ENCODE data around the gene EYS. TPM values are rescaled to one million over a fixed set of nuclear protein-coding genes. Genes with fewer than 3 reads are reported as not detected.

Gene EYS
- total RNA-seq, 2 experiments from 2014 or later, result not detected

DNA sequence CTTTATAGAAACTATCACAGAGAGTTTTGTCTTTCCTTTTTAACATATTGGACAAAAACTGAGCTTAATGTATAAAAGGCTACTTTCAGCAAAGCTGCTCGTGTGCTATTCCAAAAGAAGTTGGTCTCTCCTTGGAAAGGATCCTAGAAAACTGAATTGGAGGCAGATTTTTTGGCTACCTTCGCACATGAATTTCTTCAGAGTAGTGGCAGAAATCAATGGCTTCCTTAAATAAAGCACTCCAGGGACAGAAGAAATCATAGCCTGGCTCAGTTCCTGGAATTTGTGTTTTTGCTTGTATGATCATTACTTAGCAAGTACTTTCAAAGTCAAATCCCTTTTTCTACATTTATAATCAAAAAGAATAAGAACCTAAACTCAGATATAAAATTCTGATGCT is 1291.1 kb downstream of the EYS start:
- Mint-ChIP-seq H3K4me3 (no peak overlapping the region), H3K9me3 (peaks cover 13% of the 10 kb centered on the region), H3K36me3 (ENCODE audit: low read depth) (no peaks in the 10 kb centered on the region), H3K27me3 (no peaks in the 10 kb centered on the region), H3K4me1 (ENCODE audit: low read depth) (no peaks in the 10 kb centered on the region), H3K27ac (no peak overlapping the region)
- ChIA-PET CTCF (no interaction called here), POLR2A (no interaction called here)
- no peaks in the 10 kb centered on the region for H3K27me3 ChIP-seq (ENCODE audit: control insufficient read depth in 1 of 2, insufficient read depth in 2 of 2, low read length in 2 of 2)
- no peaks in the 10 kb centered on the region for H3K4me1 ChIP-seq (ENCODE audit: insufficient read depth, low read length)
- H3K4me3 ChIP-seq (ENCODE audit: low read length), result no peak overlapping the region
- TF ChIP-seq, protein P1, sequence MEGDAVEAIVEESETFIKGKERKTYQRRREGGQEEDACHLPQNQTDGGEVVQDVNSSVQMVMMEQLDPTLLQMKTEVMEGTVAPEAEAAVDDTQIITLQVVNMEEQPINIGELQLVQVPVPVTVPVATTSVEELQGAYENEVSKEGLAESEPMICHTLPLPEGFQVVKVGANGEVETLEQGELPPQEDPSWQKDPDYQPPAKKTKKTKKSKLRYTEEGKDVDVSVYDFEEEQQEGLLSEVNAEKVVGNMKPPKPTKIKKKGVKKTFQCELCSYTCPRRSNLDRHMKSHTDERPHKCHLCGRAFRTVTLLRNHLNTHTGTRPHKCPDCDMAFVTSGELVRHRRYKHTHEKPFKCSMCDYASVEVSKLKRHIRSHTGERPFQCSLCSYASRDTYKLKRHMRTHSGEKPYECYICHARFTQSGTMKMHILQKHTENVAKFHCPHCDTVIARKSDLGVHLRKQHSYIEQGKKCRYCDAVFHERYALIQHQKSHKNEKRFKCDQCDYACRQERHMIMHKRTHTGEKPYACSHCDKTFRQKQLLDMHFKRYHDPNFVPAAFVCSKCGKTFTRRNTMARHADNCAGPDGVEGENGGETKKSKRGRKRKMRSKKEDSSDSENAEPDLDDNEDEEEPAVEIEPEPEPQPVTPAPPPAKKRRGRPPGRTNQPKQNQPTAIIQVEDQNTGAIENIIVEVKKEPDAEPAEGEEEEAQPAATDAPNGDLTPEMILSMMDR (IDR thresholded peaks at IDR 0.05), result no peak
- H3K9me3 ChIP-seq (ENCODE audit: control insufficient read depth in 1 of 2, insufficient read depth in 1 of 2, low read length in 2 of 2), result peaks cover 0 to 8% of the 10 kb centered on the region in 2 experiments
- no peaks in the 10 kb centered on the region for H3K36me3 ChIP-seq (ENCODE audit: insufficient read depth, low read length)
- H3K27ac ChIP-seq (ENCODE audit: low read depth in 1 of 2, low read length in 2 of 2), result no peak overlapping the region
- no peak for ATAC-seq (ENCODE audit: poor library complexity)
- intact Hi-C loops (cut with DNase I, micrococcal nuclease), result no loop called here
- DNase-seq, result no peak

DNA sequence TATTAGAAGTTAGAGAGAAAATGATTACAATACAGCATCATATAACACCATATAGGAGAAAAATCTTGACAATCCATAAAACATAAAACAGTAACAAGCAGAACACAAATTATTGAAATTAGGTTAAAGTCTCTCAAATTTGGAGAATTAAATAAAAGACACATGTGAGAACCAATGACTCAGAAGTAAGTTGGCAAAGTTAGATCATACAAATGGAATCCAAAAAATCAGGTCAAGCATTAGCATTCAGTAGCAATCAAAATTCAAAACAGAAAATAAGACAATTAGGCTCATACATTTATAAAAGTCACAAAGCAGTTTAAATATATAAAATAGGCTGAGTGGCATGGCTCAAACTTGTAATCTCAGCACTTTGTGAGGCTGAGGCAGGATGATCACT is 1295.8 kb downstream of the EYS start:
- Mint-ChIP-seq H3K36me3 (ENCODE audit: low read depth) (no peaks in the 10 kb centered on the region), H3K27me3 (no peaks in the 10 kb centered on the region), H3K27ac (no peak overlapping the region), H3K9me3 (peaks cover 7% of the 10 kb centered on the region), H3K4me1 (ENCODE audit: low read depth) (no peaks in the 10 kb centered on the region), H3K4me3 (no peak overlapping the region)
- DNase-seq, result no peak
- H3K27ac ChIP-seq (ENCODE audit: low read depth in 1 of 2, low read length in 2 of 2), result no peak overlapping the region
- H3K9me3 ChIP-seq (ENCODE audit: control insufficient read depth in 1 of 2, insufficient read depth in 1 of 2, low read length in 2 of 2), result peaks cover 0 to 3% of the 10 kb centered on the region in 2 experiments
- TF ChIP-seq, protein P1 (IDR thresholded peaks at IDR 0.05), result no peak
- intact Hi-C loops (cut with DNase I, micrococcal nuclease), result no loop called here
- no peaks in the 10 kb centered on the region for H3K4me1 ChIP-seq (ENCODE audit: insufficient read depth, low read length)
- no peaks in the 10 kb centered on the region for H3K27me3 ChIP-seq (ENCODE audit: control insufficient read depth in 1 of 2, insufficient read depth in 2 of 2, low read length in 2 of 2)
- H3K4me3 ChIP-seq (ENCODE audit: low read length), result no peak overlapping the region
- ChIA-PET POLR2A (no interaction called here), CTCF (no interaction called here)
- ATAC-seq (ENCODE audit: poor library complexity), result no peak
- no peaks in the 10 kb centered on the region for H3K36me3 ChIP-seq (ENCODE audit: insufficient read depth, low read length)

DNA sequence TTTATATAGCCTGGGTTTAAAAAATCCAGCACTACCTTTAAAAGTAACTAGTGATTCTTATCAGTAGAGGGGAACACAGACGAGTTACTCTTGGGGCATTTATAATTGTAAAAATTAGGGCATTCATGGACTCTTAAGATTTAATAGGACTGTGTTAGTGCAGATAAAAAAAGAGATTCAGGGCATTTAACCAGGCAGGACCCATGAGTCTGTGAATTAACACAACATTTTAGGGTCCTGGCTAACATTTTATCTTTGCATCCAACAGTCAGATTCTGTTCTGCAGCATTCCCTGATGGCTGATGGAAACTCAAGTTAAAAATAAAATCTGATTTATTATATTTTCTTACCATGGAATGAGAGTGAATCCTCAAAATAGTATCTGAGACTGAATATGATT is 1297.1 kb downstream of the EYS start:
- DNase-seq (no peak), ATAC-seq (ENCODE audit: poor library complexity) (no peak)
- Mint-ChIP-seq H3K36me3 (ENCODE audit: low read depth) (no peaks in the 10 kb centered on the region), H3K27ac (no peak overlapping the region), H3K27me3 (no peaks in the 10 kb centered on the region), H3K4me3 (no peak overlapping the region), H3K9me3 (peaks cover 7% of the 10 kb centered on the region), H3K4me1 (ENCODE audit: low read depth) (no peaks in the 10 kb centered on the region)
- TF ChIP-seq, protein P1 (IDR thresholded peaks at IDR 0.05), result no peak
- POLR2A ChIA-PET, result no interaction called here
- Histone ChIP-seq H3K27me3 (ENCODE audit: control insufficient read depth in 1 of 2, insufficient read depth in 2 of 2, low read length in 2 of 2) (no peaks in the 10 kb centered on the region), H3K4me3 (ENCODE audit: low read length) (no peak overlapping the region), H3K4me1 (ENCODE audit: insufficient read depth, low read length) (no peaks in the 10 kb centered on the region), H3K36me3 (ENCODE audit: insufficient read depth, low read length) (no peaks in the 10 kb centered on the region), H3K9me3 (ENCODE audit: control insufficient read depth in 1 of 2, insufficient read depth in 1 of 2, low read length in 2 of 2) (peaks cover 0 to 3% of the 10 kb centered on the region in 2 experiments), H3K27ac (ENCODE audit: low read depth in 1 of 2, low read length in 2 of 2) (no peak overlapping the region)
- CTCF ChIA-PET, result no interaction called here
- intact Hi-C loops (cut with DNase I, micrococcal nuclease), result no loop called here
